Effector CD4-positive, alpha-beta T cell (primary cell): ENCODE measurements around the gene KLK7.

Experiments
- DNase-seq: peaks from one replicate; pipeline ENCODE4 v3.0.0-alpha.2; 2020

Gene KLK7

GRCh38 chr19:50928831-50929230 is 54.9 kb downstream of the KLK7 start:
- DNase-seq: no peak
